ENCODE data around the gene TRIM54.

DNA sequence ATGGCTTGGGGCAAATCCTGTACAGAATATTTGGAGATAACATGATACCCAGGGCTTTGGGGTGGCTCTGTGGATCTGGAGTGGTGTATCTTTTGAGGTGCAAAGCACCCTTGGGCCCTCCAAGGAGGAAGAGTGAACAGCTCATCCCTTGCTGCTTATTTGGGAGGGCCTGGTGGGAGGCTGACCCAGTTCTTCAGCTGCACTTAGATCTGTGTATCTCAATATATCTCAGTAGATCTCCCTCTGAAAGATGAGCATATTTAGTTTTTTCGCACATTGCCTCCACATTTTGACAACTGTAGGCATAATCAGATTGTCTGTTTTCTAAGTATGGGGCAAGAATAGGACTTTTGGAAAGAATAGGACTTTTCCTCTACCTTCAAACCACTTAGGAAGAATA, 2.8 kb downstream of the TRIM54 start:
- TF ChIP-seq, protein P1, sequence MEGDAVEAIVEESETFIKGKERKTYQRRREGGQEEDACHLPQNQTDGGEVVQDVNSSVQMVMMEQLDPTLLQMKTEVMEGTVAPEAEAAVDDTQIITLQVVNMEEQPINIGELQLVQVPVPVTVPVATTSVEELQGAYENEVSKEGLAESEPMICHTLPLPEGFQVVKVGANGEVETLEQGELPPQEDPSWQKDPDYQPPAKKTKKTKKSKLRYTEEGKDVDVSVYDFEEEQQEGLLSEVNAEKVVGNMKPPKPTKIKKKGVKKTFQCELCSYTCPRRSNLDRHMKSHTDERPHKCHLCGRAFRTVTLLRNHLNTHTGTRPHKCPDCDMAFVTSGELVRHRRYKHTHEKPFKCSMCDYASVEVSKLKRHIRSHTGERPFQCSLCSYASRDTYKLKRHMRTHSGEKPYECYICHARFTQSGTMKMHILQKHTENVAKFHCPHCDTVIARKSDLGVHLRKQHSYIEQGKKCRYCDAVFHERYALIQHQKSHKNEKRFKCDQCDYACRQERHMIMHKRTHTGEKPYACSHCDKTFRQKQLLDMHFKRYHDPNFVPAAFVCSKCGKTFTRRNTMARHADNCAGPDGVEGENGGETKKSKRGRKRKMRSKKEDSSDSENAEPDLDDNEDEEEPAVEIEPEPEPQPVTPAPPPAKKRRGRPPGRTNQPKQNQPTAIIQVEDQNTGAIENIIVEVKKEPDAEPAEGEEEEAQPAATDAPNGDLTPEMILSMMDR (IDR thresholded peaks at IDR 0.05): no peak
- TF ChIP-seq EP300 (IDR thresholded peaks at IDR 0.05): no peak
- no peak for TF ChIP-seq POLR2A (IDR thresholded peaks at IDR 0.05)

Data from tibial nerve (tissue), 4 donors.